Nephron (organoid): ENCODE data around the gene ZC3H14.
"Not testable (repeated sequence)": the region's sequence is repeated elsewhere in the genome, so short reads cannot be mapped to it uniquely, and the experiment has no call there.

Source experiments
- H3K27ac Mint-ChIP-seq, 3 experiments: 2 replicates each; pipeline ENCODE4 v1.8.0; 2020; ENCODE audit warnings: mixed read lengths in 3 of 3, mild to moderate bottlenecking in 2 of 3, moderate library complexity in 1 of 3
- H3K27me3 Mint-ChIP-seq: 2 replicates; pipeline ENCODE4 v1.8.0; 2021; ENCODE audit warnings: low read depth, mild to moderate bottlenecking, moderate library complexity, mixed read lengths
- H3K36me3 Mint-ChIP-seq: 2 replicates; pipeline ENCODE4 v1.8.0; 2020; ENCODE audit warnings: low read depth, mixed read lengths
- H3K4me1 Mint-ChIP-seq: 2 replicates; pipeline ENCODE4 v1.8.0; 2020; ENCODE audit warnings: mixed read lengths
- H3K4me3 Mint-ChIP-seq, 3 experiments: 2 replicates each; pipeline ENCODE4 v1.8.0; 2020; ENCODE audit warnings: mild to moderate bottlenecking in 3 of 3, mixed read lengths in 3 of 3, moderate library complexity in 2 of 3
- H3K9me3 Mint-ChIP-seq: 2 replicates; pipeline ENCODE4 v1.8.0; 2020; ENCODE audit warnings: mixed read lengths
- TF ChIP-seq, protein P1 (sequence below), 3 experiments: fragments of 200-600 bp; sonication (generic); IDR thresholded peaks; one replicate each; pipeline ENCODE4 v1.5.0; 2021; ENCODE audit warnings: antibody characterized with exemption in 3 of 3; ENCODE audit not compliant: unreplicated experiment in 3 of 3

The ZC3H14 gene

DNA sequence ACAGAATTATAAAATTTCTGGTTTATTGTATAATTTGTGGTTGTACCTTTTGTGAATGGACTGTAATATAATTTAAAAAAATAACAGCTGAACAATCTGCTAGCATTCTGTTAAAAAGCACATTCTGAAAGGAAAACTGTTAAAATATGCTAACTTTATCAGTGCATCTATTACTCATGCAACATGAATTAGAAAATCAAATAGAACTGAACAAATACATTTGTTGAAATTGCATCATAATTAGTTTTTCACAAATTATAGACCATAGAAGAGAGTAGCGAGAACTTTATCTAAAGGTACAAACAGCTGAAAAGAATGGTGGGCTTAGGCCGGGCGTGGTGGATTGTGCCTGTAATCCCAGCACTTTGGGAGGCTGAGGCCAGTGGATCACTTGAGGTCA, 41.0 kb upstream of the ZC3H14 start:
- Mint-ChIP-seq H3K9me3 (peaks cover 10% of the 10 kb centered on the region), H3K27me3 (no peaks in the 10 kb centered on the region), H3K4me1 (peaks cover 18% of the 10 kb centered on the region), H3K27ac (no peak overlapping the region), H3K36me3 (peaks cover 32% of the 10 kb centered on the region), H3K4me3 (no peak overlapping the region)
- TF ChIP-seq, protein P1, sequence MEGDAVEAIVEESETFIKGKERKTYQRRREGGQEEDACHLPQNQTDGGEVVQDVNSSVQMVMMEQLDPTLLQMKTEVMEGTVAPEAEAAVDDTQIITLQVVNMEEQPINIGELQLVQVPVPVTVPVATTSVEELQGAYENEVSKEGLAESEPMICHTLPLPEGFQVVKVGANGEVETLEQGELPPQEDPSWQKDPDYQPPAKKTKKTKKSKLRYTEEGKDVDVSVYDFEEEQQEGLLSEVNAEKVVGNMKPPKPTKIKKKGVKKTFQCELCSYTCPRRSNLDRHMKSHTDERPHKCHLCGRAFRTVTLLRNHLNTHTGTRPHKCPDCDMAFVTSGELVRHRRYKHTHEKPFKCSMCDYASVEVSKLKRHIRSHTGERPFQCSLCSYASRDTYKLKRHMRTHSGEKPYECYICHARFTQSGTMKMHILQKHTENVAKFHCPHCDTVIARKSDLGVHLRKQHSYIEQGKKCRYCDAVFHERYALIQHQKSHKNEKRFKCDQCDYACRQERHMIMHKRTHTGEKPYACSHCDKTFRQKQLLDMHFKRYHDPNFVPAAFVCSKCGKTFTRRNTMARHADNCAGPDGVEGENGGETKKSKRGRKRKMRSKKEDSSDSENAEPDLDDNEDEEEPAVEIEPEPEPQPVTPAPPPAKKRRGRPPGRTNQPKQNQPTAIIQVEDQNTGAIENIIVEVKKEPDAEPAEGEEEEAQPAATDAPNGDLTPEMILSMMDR (IDR thresholded peaks at IDR 0.05; ENCODE audit: unreplicated experiment in 3 of 3): no peak

DNA sequence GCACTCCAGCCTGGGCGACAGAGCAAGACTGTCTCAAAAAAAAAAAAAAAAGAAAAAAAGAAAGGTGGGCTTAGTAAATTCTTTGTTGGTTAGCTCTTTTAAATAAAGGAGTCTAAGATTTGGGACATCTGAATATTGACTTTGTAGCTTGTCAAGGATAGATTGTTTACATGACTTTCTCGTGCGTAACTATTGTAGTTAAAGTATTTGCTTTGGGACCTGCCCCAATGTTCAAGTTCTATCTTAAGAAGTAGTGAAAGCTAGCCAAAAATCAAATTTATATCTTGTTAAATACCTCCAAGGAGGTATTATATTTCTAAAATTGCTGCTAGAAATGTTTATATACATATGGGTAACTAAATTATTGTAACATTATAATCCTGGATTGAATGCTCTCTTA, 40.4 kb upstream of the ZC3H14 start:
- Mint-ChIP-seq H3K36me3 (peaks cover 38% of the 10 kb centered on the region), H3K4me3 (no peak overlapping the region), H3K27ac (no peak overlapping the region), H3K9me3 (peaks cover 10% of the 10 kb centered on the region), H3K4me1 (peaks cover 12% of the 10 kb centered on the region), H3K27me3 (no peaks in the 10 kb centered on the region)
- TF ChIP-seq, protein P1 (IDR thresholded peaks at IDR 0.05; ENCODE audit: unreplicated experiment in 3 of 3): no peak

DNA sequence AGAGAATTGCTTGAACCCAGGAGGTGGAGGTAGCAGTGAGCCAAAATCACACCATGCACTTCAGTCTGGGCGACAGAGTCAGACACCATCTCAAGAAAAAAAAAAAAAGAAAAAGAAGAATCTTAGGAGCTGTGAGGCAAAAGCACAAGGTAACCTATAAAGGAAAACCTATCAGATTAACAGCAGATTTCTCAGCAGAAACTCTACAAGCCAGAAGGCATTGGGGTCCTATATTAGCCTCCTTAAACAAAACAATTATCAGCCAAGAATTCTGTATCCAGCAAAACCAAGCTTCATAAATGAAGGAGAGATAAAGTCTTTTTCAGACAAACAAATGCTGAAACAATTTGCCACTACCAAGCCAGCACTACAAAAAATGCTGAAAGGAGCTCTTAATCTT, 32.9 kb upstream of the ZC3H14 start:
- H3K4me1 Mint-ChIP-seq, H3K4me3 Mint-ChIP-seq, H3K27ac Mint-ChIP-seq, H3K27me3 Mint-ChIP-seq: not testable (repeated sequence)
- peaks cover 35% of the 10 kb centered on the region for H3K9me3 Mint-ChIP-seq
- peaks cover 71% of the 10 kb centered on the region for H3K36me3 Mint-ChIP-seq

DNA sequence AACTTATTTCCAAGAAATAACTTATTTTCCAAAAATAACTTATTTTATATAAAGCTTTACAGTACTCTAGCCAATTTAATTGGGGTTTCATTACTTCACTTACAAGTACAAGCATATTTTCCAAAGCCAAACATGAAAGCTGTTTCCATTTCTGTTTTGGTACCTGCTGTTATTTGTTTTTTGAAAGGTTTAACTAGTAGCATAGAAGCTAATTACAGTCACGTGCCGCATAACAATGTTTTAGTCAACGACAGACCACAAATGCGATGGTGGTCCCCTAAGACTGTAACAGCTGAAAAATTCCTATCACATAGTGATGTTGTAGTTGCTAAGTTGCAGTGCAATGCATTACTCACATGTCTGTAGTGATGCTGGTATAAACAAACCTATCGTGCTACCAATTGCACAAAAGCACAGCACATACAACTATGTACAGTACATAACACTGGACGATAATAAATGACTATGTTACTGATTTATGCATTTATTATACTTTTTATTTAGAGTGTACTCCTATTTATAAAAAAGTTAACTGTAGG, 29.7 kb upstream of the ZC3H14 start:
- Mint-ChIP-seq H3K4me3 (no peak overlapping the region), H3K27ac (no peak overlapping the region), H3K9me3 (peaks cover 28% of the 10 kb centered on the region), H3K27me3 (no peaks in the 10 kb centered on the region), H3K4me1 (peaks cover 18% of the 10 kb centered on the region), H3K36me3 (peaks cover 64% of the 10 kb centered on the region)
- TF ChIP-seq, protein P1 (IDR thresholded peaks at IDR 0.05; ENCODE audit: unreplicated experiment in 3 of 3): no peak

DNA sequence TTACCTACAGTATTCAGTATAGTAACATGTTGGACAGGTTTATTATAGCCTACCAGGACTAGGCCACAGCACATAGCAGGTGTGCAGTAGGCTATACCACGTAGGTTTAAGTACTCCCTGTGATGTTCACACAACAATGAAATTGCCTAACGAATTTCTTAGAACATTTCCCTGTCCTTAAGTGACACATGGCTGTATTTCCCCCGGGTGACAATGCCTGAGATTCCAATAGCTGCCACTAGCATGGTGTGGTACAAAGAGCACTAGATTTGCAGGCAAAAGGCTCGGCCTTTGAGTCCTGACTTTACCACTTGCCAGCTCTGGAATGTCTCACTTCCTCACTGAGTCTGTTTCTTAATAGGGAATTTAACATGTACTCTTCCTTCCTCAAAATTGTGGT, 27.7 kb upstream of the ZC3H14 start:
- peaks cover 54% of the 10 kb centered on the region for H3K36me3 Mint-ChIP-seq
- H3K27ac Mint-ChIP-seq: no peak overlapping the region
- H3K4me1 Mint-ChIP-seq: peaks cover 25% of the 10 kb centered on the region
- peaks cover 15% of the 10 kb centered on the region for H3K9me3 Mint-ChIP-seq
- no peaks in the 10 kb centered on the region for H3K27me3 Mint-ChIP-seq
- H3K4me3 Mint-ChIP-seq: no peak overlapping the region
- TF ChIP-seq, protein P1 (IDR thresholded peaks at IDR 0.05; ENCODE audit: unreplicated experiment in 3 of 3): no peak

DNA sequence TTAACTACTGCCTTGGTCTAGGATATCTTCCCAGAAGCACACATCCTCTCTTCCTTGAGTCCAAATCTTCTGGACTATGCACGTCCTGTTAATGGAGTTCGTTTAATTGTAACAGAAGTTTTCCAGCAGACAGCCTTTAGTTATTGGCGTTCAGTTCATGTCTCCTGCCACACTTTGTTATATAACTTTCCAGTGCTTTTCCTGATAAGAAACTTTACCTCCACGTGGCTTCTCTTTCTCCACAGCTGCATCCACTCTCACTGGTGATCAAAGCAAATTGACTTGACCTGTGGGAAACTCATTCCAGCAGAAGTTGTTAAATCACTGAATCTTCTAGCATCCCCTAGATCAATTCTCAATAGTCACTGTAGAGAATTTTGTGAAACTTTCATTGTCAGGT, 27.0 kb upstream of the ZC3H14 start:
- TF ChIP-seq, protein P1 (IDR thresholded peaks at IDR 0.05; ENCODE audit: unreplicated experiment in 3 of 3): no peak
- H3K27ac Mint-ChIP-seq: no peak overlapping the region
- peaks cover 48% of the 10 kb centered on the region for H3K36me3 Mint-ChIP-seq
- H3K27me3 Mint-ChIP-seq: no peaks in the 10 kb centered on the region
- H3K4me3 Mint-ChIP-seq: no peak overlapping the region
- H3K4me1 Mint-ChIP-seq: peaks cover 25% of the 10 kb centered on the region
- peaks cover 8% of the 10 kb centered on the region for H3K9me3 Mint-ChIP-seq
